GM18519 (cell line): Measurements from ENCODE around the gene SLC4A3.
"Not testable (repeated sequence)": the region's sequence is repeated elsewhere in the genome, so short reads cannot be mapped to it uniquely, and the experiment has no call there.

ENCODE experiments used
- ATAC-seq: cut with Tn5 transposase; IDR thresholded peaks from one replicate; pipeline ENCODE4 v1.9.1; 2021; ENCODE audit warnings: mild to moderate bottlenecking, moderate library complexity; ENCODE audit not compliant: unreplicated experiment, low FRiP score

SLC4A3 gene

GRCh38 chr2:219671279-219671678, 43.8 kb downstream of the SLC4A3 start:
- no peak for ATAC-seq

DNA sequence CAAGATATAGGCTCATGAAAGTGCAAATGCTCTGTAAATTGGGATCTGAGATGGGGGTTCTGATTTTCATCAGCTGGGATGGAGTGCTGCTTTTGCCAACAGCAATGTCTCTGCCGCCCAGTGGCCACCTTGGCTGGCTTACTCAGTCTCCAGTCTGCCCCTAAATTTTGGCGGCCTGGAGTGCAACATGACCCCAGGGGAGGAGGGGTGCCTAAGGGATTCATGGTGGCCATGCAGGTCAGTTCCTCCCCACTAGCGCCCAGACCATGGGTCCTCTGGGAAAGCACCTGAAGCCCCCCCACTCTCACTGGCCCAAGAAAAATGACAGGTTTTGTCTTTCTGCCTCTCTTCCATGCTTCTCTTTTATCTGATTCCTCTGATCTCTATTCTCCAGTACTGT, 45.0 kb downstream of the SLC4A3 start:
- no peak for ATAC-seq

DNA sequence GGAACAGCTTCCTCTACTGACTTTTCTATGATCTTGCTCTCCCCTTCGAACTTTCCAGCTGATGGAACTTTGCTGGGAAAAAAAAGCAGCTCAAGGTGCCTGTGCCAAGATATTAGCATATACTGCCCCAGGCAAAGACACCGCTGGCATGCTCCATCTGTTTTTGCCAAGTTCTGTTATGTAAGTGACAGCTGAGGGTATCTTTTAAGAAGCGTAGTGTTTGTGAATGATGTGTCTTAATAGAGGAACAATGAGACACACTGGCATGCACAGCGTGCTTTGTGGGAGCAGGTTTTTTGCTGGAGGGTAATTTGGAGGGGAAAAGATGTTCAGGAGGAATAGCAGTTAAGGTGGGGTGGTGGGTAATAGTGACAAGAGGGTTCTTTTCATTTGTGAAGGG, 47.8 kb downstream of the SLC4A3 start:
- ATAC-seq, result no peak

DNA sequence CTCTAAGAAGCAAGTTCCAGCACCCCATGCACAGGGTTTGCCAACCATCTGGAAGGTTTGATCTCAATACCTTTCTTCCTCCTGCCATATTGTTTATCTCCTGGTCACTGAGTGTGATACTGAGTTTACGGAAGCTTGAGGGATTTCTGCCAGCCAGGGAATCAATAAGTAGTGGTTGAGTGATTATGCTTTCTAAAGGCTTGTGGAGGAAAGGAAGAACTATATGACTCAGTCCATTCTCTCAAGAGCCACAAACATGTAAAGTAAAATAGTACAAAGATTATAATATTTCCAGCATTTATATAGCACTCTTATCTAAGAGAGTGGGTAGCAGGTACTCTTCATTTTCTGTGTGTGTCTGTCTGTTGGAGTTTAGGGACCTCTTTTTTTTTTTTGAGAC, 49.2 kb downstream of the SLC4A3 start:
- ATAC-seq, result no peak

- ATAC-seq, result no peak
Observed at GRCh38 chr2:219679041-219679440, 51.6 kb downstream of the SLC4A3 start.

DNA sequence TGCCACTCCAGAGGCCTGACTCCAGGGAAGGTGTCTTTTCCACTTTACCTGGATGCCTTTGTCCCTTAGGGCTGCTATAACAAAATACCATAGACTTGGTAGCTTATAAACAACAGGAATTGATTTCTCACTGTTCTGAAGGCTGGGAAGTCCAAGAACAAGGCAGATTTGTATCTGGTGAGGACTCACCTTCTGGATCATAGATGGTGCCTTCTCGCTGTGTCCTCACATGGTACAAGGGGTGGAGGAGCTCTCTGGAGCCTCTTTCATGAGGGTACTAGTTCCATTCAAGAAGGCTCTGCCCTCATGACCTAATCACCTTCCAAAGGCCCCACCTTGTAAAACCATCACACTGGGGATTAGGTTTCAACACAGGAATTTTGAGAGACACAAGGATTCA, 52.1 kb downstream of the SLC4A3 start:
- ATAC-seq, result no peak

- ATAC-seq, result no peak
Observed at GRCh38 chr2:219680958-219681693, 53.7 kb downstream of the SLC4A3 start.

DNA sequence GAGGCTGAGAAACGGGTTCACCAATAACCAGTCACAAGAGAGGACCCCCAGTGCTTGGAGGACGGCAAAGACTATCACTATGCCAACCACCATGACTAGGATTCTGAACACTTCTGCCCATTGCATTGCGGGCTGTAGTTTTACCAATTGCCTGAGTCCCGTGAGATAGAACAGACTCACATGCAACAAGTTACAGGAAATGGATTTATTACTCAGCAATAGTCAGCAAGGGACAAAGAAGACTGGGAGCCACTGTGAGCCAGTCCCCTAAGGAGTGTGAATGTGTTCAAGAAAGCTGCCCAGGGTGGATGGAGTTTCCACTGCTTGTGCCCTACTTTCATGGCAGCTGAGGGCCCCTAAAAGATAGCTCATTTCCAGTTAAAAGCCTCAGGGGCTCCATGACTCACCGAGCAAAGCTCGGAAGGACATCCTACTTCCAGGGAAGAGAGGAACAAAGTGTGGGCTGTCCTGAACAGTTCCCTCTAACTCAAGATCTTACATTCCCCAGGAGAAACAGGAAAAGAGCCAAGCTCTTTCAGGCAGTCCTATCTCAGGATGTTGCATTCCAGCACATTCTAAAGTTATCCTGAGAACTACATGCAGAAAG, 54.4 kb downstream of the SLC4A3 start:
- no peak for ATAC-seq

DNA sequence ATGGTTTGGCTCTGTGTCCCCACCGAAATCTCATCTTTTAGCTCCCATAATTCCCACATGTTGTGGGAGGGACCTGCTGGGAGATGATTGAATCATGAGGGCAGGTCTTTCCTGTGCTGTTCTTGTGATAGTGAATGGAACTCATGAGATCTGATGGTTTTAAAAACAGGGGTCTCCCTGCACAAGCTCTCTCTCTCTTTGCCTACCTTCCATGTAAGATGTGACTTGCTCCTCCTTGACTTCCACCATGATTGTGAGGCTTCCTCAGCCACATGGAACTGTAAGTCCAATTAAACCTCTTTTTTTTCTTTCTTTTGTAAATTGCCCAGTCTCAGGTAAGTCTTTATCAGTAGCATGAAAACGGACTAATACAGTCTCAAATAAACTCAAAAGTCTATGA, 56.0 kb downstream of the SLC4A3 start:
- ATAC-seq, result not testable (repeated sequence)

GRCh38 chr2:219684721-219685689, 57.6 kb downstream of the SLC4A3 start:
- peak; percentile 97 for ATAC-seq

GRCh38 chr2:219687272-219687671, 59.8 kb downstream of the SLC4A3 start:
- ATAC-seq, result no peak

GRCh38 chr2:219687882-219688559, 60.6 kb downstream of the SLC4A3 start:
- no peak for ATAC-seq

DNA sequence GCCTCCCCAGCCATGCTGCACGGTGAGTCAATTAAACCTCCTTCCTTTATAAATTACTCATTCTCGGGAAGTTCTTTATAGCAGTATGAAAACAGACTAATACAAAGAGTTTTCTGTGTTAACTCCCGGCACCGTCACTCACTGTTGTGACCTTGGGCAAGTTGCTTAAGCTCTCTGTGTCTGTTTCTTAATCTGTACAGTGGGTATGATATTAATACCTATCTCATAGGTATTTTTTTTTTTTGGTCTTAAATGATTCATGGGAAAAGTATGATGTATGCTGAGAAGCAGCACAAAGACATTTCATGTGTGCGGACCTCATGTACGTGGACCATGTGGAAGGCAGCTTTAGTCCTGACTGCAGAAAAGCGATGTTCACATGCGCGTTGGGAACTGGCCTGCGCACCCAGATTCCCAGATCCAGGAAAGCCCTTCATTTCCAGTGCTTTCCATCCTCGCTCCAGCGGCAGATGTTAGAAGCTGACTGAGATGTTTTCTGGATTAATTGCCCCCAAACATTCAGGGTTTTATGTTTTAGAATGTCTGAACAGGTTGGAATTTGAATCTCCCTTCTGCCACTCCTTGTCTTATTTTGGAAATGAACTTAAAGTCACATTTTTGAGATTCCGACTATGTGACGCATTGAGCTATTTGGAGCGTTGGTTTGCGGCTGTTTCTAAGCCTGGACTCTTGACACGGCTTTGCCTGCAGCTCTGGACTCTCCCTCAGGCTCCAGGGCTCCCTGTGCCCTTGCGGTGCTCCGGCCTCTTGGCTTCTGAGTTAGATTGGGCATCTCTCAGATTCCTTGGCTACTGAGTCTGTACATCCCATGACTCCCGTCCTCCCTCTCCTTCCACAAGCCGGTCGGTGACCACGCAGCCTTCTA, 61.4 kb downstream of the SLC4A3 start:
- ATAC-seq, result no peak

GRCh38 chr2:219689676-219690628, 62.5 kb downstream of the SLC4A3 start:
- no peak for ATAC-seq

DNA sequence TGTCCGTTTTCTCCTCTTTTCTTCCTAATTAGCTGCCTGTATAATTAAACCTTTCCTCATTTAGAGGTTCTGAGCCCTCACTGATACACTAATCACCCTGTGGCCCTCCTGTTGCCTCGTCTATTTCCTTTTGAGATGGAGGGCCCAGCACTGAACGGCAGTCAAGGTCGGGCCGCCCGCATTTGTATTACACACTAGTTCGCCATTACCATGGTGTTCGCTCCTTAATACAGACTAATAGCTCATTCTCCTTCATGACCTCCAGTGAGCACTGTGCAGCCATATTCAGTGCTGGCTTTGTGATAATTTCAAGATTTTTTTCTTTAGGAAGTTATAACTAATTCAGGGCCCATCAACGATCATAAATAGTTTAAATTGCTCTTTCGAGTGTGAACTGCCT, 64.1 kb downstream of the SLC4A3 start:
- ATAC-seq, result no peak
